Osteoblast (primary cell): ENCODE results near the gene ALDH3A1. TPM values are rescaled to one million over a fixed set of nuclear protein-coding genes. Genes with fewer than 3 reads are reported as not detected.
"Not testable (repeated sequence)": the region's sequence is repeated elsewhere in the genome, so short reads cannot be mapped to it uniquely, and the experiment has no call there.

Experiments used
- DNase-seq: peaks from one replicate; pipeline ENCODE4 v3.0.0; 2011; ENCODE audit warnings: low spot score, mixed read lengths; ENCODE audit not compliant: insufficient read length; ENCODE audit errors: missing footprints
- H2AFZ ChIP-seq: 2 replicates; pipeline ENCODE4 v1.6.0; 2011; ENCODE audit warnings: mild to moderate bottlenecking, low read length
- H3K27ac ChIP-seq: 2 replicates; pipeline ENCODE4 v1.5.1; 2011; ENCODE audit warnings: mild to moderate bottlenecking, low read depth, low read length, moderate library complexity
- H3K27me3 ChIP-seq: 2 replicates; pipeline ENCODE4 v1.6.0; 2012; ENCODE audit warnings: mild to moderate bottlenecking, control low read depth, inconsistent platforms, low read length, moderate library complexity; ENCODE audit not compliant: insufficient read depth
- H3K36me3 ChIP-seq: 2 replicates; pipeline ENCODE4 v1.5.1; 2011; ENCODE audit warnings: mild to moderate bottlenecking, low read length, control low read depth, moderate library complexity; ENCODE audit not compliant: insufficient read depth
- H3K4me1 ChIP-seq: 2 replicates; pipeline ENCODE4 v1.5.1; 2011; ENCODE audit warnings: mild to moderate bottlenecking, low read length, control low read depth, moderate library complexity; ENCODE audit not compliant: insufficient read depth
- H3K4me2 ChIP-seq: 2 replicates; pipeline ENCODE4 v1.6.0; 2011; ENCODE audit warnings: mild to moderate bottlenecking, low read length; ENCODE audit not compliant: insufficient read depth
- H3K4me3 ChIP-seq: fragments of 200-600 bp; sonication (generic); 3 replicates; pipeline ENCODE4 v1.5.1; 2012; ENCODE audit warnings: mild to moderate bottlenecking, low read length, inconsistent platforms; ENCODE audit not compliant: insufficient read depth
- H3K79me2 ChIP-seq: 2 replicates; pipeline ENCODE4 v1.6.0; 2012; ENCODE audit warnings: mild to moderate bottlenecking, low read length, control low read depth, inconsistent platforms; ENCODE audit not compliant: insufficient read depth
- H3K9me3 ChIP-seq: 2 replicates; pipeline ENCODE4 v1.5.1; 2011; ENCODE audit warnings: low read depth, low read length, control low read depth
- H4K20me1 ChIP-seq: 2 replicates; pipeline ENCODE4 v1.6.0; 2012; ENCODE audit warnings: mild to moderate bottlenecking, low read length, control low read depth; ENCODE audit not compliant: insufficient read depth
- total RNA-seq: library from RNA; depleted of rRNA; stranded (reverse); fragments of >200 nt; gene quantifications from 2 replicates; pipeline ENCODE4 v1.2.3, GENCODE V29; 2012
- TF ChIP-seq, protein P1 (sequence below): IDR thresholded peaks from 2 replicates; pipeline ENCODE4 v1.5.1; 2011; ENCODE audit warnings: mild to moderate bottlenecking, low read depth, low read length, moderate library complexity; ENCODE audit errors: extremely low read depth

ALDH3A1 gene
- total RNA-seq, 1 donor = under 0.01 TPM

- Histone ChIP-seq H3K4me2 (no peak overlapping the region), H4K20me1 (no peaks in the 10 kb centered on the region), H3K79me2 (no peaks in the 10 kb centered on the region), H3K9me3 (no peaks in the 10 kb centered on the region), H3K4me1 (peaks cover 12% of the 10 kb centered on the region), H3K27ac (no peak overlapping the region), H3K4me3 (no peak overlapping the region), H3K36me3 (no peaks in the 10 kb centered on the region), H2AFZ (no peak overlapping the region), H3K27me3 (no peaks in the 10 kb centered on the region)
- no peak for DNase-seq
- TF ChIP-seq, protein P1, sequence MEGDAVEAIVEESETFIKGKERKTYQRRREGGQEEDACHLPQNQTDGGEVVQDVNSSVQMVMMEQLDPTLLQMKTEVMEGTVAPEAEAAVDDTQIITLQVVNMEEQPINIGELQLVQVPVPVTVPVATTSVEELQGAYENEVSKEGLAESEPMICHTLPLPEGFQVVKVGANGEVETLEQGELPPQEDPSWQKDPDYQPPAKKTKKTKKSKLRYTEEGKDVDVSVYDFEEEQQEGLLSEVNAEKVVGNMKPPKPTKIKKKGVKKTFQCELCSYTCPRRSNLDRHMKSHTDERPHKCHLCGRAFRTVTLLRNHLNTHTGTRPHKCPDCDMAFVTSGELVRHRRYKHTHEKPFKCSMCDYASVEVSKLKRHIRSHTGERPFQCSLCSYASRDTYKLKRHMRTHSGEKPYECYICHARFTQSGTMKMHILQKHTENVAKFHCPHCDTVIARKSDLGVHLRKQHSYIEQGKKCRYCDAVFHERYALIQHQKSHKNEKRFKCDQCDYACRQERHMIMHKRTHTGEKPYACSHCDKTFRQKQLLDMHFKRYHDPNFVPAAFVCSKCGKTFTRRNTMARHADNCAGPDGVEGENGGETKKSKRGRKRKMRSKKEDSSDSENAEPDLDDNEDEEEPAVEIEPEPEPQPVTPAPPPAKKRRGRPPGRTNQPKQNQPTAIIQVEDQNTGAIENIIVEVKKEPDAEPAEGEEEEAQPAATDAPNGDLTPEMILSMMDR = no peak
These were observed 20.1 kb upstream of the ALDH3A1 start for GRCh38 chr17:19768046-19768782.

DNA sequence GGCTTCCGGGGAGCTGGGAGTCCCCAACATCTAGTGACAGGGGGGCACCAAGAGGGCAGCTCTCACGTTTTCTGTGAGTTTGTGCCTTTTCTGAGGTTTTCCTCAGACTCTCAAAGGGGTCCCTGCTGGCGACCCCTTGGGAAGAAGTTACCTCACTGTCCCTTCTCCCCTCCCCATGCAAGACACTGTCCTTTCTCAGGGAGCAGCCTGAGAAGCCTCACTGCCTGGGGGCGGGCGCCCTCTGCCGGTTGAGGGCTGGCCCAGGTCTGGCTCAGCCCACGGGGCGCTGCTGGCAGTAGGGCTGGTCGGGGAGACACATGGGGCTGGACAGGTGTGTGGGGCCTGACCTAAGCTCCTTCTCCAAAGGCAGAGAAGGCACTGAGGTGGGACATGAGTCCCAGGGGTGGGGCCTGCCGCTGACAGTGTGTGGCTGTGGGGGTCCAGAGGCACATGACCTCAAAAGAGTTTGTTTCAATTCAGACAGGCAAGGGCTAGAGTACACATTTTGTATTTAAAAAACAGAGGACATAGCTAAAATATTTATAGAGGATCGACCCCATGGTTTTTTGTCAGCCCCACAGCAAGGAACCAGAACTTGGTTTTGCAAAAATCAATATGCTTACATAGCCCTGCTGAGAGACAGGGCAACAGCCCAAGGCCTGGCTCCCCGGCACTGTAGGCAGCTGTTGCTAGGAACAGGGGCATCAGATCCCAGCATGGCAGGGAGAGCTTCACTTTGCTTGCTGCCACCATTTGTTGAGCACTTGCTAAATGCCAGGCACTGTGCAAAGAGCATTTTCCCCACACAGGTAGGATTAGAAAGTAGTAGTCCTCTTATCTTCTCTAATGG is 18.5 kb upstream of the ALDH3A1 start:
- H3K4me2 ChIP-seq = no peak overlapping the region
- no peaks in the 10 kb centered on the region for H3K27me3 ChIP-seq
- H3K36me3 ChIP-seq = no peaks in the 10 kb centered on the region
- H3K9me3 ChIP-seq = no peaks in the 10 kb centered on the region
- no peak overlapping the region for H3K27ac ChIP-seq
- H3K4me1 ChIP-seq = peaks cover 16% of the 10 kb centered on the region
- no peaks in the 10 kb centered on the region for H3K79me2 ChIP-seq
- H3K4me3 ChIP-seq = no peak overlapping the region
- TF ChIP-seq, protein P1 = peak; percentile 95
- H2AFZ ChIP-seq = peak overlapping the region; percentile 21
- peak; percentile 93 for DNase-seq
- no peaks in the 10 kb centered on the region for H4K20me1 ChIP-seq

DNA sequence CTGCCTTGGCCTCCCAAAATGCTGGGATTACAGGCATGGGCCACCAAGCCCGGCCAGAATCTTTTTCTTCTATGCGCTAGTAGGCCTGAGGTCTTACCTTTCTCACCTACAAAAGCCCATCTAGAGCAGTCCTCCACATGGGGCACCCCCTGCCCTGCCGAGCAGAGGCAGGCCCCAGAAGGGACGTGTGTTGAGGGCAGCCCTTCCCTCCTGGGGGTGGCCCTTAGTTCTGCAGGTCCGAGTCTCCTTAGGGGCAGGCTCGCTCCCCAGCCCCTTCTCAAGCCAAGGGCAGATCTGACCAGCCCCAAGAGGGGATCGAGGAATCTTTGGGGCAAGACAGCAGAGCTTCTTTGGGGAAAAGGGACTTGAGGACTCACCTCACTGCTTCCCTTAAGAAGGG is 17.9 kb upstream of the ALDH3A1 start:
- Histone ChIP-seq H3K4me1 (peaks cover 16% of the 10 kb centered on the region), H4K20me1 (no peaks in the 10 kb centered on the region), H3K27me3 (no peaks in the 10 kb centered on the region), H2AFZ (no peak overlapping the region), H3K4me3 (no peak overlapping the region), H3K9me3 (no peaks in the 10 kb centered on the region), H3K27ac (no peak overlapping the region), H3K79me2 (no peaks in the 10 kb centered on the region), H3K4me2 (no peak overlapping the region), H3K36me3 (no peaks in the 10 kb centered on the region)
- DNase-seq = no peak
- TF ChIP-seq, protein P1 = no peak

DNA sequence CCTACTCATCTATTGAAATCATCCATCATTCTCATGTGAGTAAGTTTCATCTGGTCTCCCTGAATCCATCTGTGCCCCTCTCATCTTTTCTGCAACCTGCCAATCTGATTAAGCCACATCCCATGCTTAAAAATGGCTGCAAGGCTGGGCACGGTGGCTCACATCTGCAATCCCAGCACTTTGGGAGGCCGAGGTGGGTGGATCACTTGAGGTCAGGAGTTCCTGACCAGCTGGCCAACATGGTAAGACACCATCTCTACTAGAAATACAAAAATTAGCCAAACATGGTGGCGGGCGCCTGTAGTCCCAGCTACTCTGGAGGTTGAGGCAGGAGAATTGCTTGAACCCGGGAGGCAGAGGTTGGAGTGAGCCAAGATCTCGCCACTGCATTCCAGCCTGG is 15.9 kb upstream of the ALDH3A1 start:
- H3K36me3 ChIP-seq, H3K4me1 ChIP-seq, H3K9me3 ChIP-seq, H3K4me3 ChIP-seq, H3K27me3 ChIP-seq, DNase-seq, H4K20me1 ChIP-seq, H3K79me2 ChIP-seq, H2AFZ ChIP-seq, H3K4me2 ChIP-seq, H3K27ac ChIP-seq: not testable (repeated sequence)
